HG03460 (cell line): ENCODE results near the gene IFT57.
A peak's percentile ranks its signal among the peaks of the same experiment; 100 is the strongest.
"Not testable (repeated sequence)": the region's sequence is repeated elsewhere in the genome, so short reads cannot be mapped to it uniquely, and the experiment has no call there.

Source experiments
- ATAC-seq: cut with Tn5 transposase; IDR thresholded peaks from one replicate; pipeline ENCODE4 v1.9.1; 2021; ENCODE audit not compliant: unreplicated experiment

IFT57 gene

DNA sequence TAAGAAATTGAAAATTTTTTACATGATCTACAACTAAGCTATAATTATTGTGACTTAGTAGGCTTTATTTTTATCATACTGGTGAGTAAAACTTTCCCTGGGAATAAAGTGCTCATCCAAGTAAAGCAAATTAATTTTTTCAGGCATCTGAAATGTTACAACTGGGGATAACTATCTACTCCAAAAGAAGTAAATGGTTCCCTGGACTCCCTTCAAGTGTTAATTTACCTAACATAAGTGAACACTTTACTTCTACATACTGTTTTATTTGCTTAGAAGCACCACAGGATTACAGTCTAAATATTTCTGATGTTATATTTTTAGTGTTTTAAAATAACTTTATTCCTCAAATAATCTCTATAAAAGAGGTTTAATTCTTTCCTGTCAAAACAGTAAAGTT is 57.8 kb downstream of the IFT57 start:
- no peak for ATAC-seq

- no peak for ATAC-seq
These were observed 62.4 kb downstream of the IFT57 start for GRCh38 chr3:108159865-108160264.

DNA sequence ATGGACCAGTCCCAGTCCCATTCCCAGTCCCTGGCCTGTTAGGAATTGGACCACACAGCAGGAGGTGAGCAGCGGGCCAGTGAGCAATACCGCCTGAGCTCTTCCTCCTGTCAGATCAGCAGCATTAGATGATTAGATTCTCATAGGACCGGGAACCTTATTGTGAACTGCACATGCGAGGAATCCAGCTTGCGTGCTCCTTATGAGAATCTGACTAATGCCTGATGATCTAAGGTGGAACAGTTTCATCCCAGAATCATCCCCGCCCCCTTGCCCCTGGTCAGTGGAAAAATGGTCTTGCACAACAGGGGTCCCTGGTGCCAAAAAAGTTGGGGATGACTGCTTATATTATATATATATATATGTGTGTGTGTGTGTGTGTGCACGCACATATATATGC is 63.1 kb downstream of the IFT57 start:
- ATAC-seq, result no peak

- ATAC-seq, result no peak
These were observed 64.0 kb downstream of the IFT57 start for GRCh38 chr3:108158251-108158650.

DNA sequence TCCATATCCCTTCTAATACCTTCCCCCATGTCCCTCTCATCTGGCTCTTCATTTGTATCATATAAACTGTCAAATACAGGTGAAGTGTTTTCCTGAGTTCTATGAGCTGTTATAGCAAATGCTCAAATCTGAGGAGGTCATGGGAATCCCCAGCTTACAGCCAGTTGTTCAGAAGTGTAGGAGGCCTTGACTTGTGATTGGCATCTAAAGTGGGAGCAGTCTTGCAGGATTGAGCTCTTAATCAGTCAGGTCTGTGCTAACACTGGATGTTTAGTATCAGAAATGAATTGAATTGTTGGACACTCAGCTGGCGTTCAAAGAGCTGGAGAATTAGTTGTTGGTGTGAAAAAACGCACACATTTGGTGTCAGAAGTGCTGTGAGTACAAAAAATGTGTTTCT is 65.0 kb downstream of the IFT57 start:
- ATAC-seq, result no peak

DNA sequence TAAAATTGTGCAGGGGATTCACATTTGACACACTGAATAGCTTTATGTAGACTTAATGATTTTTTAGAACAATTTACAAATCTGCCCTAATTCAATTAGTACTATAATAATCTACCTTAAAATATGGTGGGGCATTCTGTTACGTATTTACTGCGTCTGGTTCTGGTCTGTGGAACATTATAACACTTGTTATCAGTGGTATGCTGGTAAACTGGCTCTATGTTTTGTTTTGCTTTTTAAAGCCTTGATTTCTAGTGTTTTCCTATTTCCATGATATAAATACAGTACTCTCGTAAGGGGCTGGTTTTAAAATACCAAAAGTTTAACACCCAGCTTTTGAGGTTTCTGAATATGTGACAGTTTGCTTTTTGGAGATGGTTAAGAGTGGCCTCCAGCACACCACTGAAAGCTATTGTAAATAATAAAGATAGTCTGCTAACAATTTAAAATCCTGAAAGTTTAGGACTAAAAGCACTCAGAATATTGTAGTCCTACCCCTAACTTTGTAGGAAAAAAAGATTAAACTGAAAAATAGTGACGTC is 65.8 kb downstream of the IFT57 start:
- ATAC-seq, result no peak

DNA sequence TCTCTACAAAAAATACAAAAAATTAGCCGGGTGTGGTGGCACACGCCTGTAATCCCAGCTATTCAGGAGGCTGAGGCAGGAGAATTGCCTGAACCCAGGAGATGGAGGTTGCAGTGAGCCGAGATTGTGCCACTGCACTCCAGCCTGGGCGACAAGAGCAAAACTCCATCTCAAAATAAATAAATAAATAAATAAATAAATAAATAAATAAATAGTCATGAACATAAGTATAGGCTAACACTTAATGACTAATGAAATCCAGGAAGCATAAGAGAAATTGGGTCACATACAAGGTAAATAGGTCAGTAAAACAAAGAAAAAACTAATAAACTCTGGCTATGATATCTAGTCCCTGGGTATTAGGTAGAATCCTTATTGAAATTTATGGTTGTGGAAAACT is 66.6 kb downstream of the IFT57 start:
- ATAC-seq, result not testable (repeated sequence)

DNA sequence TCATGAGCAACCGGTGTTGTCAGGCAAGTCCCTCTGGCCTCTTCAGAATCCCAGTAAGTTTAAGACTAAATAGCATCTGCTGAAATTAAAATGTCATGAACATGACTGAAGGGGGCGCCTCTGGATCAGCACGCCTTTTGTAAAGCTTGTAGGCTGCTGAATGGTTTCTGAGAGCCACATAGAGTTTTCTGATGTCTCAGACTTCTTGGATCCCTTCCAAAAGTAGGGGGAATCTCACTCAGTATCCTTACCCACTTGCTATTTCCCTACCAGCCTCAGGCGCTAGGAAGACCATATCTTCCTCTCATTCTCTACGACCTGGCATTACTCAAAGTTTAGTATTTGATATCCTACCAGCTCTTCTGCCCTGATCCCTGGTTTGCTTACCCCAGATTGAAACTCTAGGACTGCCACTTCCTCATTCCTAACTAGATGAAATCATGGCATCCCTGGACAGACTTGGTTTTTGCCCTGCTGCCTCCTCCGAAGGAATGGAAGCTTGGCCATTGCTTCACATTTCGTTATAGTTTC is 68.7 kb downstream of the IFT57 start:
- peak; percentile 63 for ATAC-seq

DNA sequence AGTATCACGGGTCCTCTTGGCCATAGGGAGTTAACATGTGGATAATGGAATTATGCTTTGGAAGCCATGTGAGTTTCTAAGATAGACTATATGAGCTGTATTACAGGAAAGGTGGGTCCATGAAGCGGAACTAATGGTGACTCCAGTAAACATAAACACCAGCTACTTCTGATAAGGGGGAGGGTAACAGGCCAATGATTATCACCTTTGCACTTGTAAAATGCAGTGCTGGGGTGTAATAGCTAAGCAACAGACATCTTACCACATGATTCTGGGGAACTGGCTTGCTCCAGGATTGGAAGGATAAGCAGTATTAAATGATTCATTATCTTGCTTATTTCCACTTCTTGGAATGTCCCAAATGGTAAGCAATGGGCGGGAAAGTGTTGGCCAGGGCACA is 70.0 kb downstream of the IFT57 start:
- ATAC-seq, result no peak

DNA sequence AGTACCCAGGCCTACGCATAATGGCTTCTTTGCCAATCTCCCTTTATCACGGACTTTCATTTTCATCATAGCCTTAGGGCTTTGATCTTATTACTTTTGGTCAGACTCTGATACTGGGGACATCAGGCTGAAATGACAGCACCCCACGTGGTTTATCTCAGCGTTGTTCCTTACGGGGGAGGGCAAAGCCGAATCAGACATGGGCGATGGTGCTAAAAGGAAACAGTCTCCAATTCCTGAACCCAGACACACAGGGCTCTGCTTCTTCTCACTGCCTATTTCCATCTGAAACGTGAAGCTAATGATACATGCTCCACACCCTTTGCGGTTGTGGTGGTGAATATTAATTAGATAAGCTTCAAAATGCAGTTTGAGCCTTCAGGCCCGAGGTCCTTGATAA is 72.0 kb downstream of the IFT57 start:
- ATAC-seq, result no peak

- ATAC-seq, result no peak
These were observed 76.1 kb downstream of the IFT57 start for GRCh38 chr3:108146139-108146538.

DNA sequence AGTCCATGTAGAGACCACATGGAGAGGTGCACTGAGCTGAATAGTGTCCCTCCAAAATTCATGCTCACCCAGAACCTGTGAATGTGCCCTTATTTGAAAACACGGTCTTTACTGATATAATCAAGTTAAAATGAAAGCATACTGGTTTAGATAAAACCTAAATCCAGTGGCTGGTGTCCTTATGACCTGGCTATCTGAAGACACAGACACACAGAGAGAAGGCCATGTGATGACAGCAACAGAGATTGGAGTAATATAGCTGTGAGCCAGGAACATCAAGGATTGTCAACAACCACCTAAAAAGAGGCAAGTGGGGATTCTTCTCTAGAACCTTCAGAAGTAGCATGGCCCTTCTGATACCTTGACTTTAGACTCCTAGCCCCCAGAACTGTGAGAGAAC is 76.6 kb downstream of the IFT57 start:
- ATAC-seq, result no peak

- ATAC-seq, result no peak
These were observed 84.8 kb downstream of the IFT57 start for GRCh38 chr3:108137460-108137814.

DNA sequence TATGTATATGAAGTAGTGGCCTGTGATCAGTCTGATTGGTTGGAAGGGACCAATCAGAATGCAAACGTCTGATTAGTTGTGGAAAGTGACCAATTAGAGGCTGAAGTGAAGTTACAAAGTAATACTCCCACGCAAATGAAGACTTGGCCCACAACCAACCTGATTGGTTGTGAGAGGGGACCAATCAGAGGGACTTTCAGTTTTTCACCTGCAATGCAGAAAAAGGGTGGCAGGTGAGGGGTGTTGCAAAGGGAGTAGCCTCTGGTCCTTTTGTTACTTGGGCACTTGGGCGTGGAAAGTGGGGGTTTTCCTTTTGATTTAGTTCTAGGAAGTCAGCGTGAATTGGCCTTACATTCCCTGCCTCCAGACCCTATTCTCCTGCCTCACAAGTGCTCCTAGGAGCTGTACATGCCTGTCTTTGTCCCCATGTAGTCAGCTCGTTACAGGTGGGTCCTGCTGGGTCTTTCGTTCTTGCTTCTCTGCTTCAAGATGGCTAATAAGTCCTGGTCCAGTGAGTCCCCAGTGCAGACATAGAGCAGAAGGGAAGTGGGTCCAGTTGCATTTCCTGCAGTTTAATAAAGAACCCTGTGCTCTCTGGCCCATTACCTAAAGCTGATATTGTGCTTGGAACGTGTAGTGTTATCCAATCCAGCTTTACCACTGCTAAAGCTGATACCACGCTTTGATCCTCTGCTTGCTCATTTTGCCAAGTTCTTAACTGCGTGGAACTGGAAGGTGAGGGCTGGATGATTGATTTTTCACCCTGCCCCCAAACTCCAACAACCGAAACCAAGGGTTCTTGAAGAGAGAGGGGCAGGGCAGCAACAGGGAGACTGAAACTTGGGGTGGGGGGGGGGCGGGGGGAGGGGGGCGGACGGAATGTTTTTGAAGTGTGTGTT is 85.4 kb downstream of the IFT57 start:
- ATAC-seq, result no peak

GRCh38 chr3:108134555-108134880 is 87.7 kb downstream of the IFT57 start:
- peak; percentile 44 for ATAC-seq

- peak; percentile 49 for ATAC-seq
These were observed 88.2 kb downstream of the IFT57 start for GRCh38 chr3:108133858-108134554.

GRCh38 chr3:108133048-108133369 is 89.2 kb downstream of the IFT57 start:
- ATAC-seq, result no peak

- ATAC-seq, result no peak
These were observed 90.6 kb downstream of the IFT57 start for GRCh38 chr3:108131475-108132134.

DNA sequence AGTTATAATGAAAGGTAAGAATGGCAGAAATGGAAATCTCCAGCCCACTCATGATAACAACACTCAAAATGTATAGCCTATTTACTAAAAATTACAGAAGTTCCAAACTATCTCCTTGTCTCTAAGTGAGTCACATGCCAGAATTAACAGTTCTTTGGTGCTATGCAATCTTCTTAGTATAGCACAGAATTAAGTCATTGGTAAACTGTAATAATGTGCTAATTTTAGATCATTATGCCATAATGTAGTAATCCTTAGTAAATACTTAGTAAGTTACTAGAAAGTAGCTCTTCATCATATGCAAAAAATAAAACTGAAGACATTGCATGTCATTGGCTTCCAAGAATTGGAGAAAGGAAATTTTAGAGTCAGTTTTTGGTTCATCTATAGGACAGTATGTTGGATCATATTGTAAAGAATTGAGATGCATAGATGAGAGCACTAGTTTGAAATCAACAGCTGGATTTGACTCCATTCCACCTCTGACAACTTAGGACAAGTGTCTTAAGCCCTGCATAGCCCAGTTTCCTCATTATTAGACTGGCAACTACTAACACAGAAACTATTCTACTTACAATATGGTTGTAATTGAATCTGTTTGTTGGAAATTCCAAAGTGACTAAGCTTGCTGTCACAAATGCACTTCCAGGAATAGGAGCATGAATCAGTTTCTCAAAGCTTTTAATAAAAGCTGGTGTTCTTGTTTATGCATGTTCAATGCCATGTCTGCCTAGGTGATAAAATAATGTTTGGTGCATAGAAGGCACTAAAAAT is 91.3 kb downstream of the IFT57 start:
- no peak for ATAC-seq

GRCh38 chr3:108130236-108130635 is 92.0 kb downstream of the IFT57 start:
- no peak for ATAC-seq
